Endothelial cell of umbilical vein (primary cell): Measurements from ENCODE around the gene DIP2C. TPM values are rescaled to one million over a fixed set of nuclear protein-coding genes. Genes with fewer than 3 reads are reported as not detected.

Source experiments
- BruUV-seq: library from RNA; stranded (reverse); fragments of 400-500 nt; replicated peaks from 2 replicates; lab custom pipeline; 2021; lab: Mats Ljungman, UMichigan
- CTCF ChIA-PET: fragments of 300-600, 350-600 bp; sonication (Branson Sonifier 250); formaldehyde crosslinking; loops from one replicate; lab custom pipeline; 2021; ENCODE audit warnings: antibody characterized with exemption, inconsistent platforms; lab: Charles Lee
- POLR2A ChIA-PET: fragments of 300-600, 350-600 bp; sonication (Branson Sonifier 250); formaldehyde crosslinking; loops from one replicate; lab custom pipeline; 2021; ENCODE audit warnings: antibody characterized with exemption, inconsistent platforms; lab: Charles Lee
- DNase-seq: peaks from one replicate; pipeline ENCODE4 v3.0.0-alpha.2; 2011; ENCODE audit warnings: low read depth, low spot score
- FAIRE-seq: peaks from 2 replicates; lab custom pipeline; 2011; peaks lifted over from hg19 to GRCh38; lab: Jason Lieb, UNC
- H2AFZ ChIP-seq: 2 replicates; pipeline ENCODE4 v1.6.0; 2012; ENCODE audit warnings: low read depth, low read length, control low read depth, inconsistent platforms
- H3K27ac ChIP-seq: 2 replicates; pipeline ENCODE4 v1.5.1; 2011; ENCODE audit warnings: low read depth, mild to moderate bottlenecking, control low read depth, low read length, moderate library complexity; ENCODE audit not compliant: insufficient read depth
- H3K27me3 ChIP-seq, 2 experiments: 2 replicates each; pipeline versions ENCODE4 v1.6.0 to v1.6.1; 2011; ENCODE audit warnings: low read length in 2 of 2, mixed read lengths in 1 of 2; ENCODE audit not compliant: control insufficient read depth in 2 of 2, insufficient read depth in 2 of 2
- H3K36me3 ChIP-seq, 2 experiments: 2 replicates in 1 of 2; 3 replicates in 1 of 2; pipeline ENCODE4 v1.5.1; 2011; ENCODE audit warnings: low read length in 2 of 2, mild to moderate bottlenecking in 1 of 2, moderate library complexity in 1 of 2; ENCODE audit not compliant: control insufficient read depth in 2 of 2, insufficient read depth in 2 of 2; ENCODE audit errors: extremely low read depth in 1 of 2
- H3K4me1 ChIP-seq: 3 replicates; pipeline ENCODE4 v1.5.1; 2011; ENCODE audit warnings: mild to moderate bottlenecking, low read length; ENCODE audit not compliant: control insufficient read depth, insufficient read depth; ENCODE audit errors: extremely low read depth
- H3K4me2 ChIP-seq: 2 replicates; pipeline ENCODE4 v1.6.1; 2011; ENCODE audit warnings: low read length, control low read depth, mixed read lengths; ENCODE audit not compliant: insufficient read depth
- H3K4me3 ChIP-seq, 3 experiments: fragments of 200-600 bp in 1 of 3; sonication (generic), shearing (Covaris generic) in 1 of 3; replicated peaks in 1 of 3; 2 replicates each; pipeline ENCODE4 v1.5.1; 2011 to 2016; ENCODE audit warnings: control low read depth in 3 of 3, low read length in 3 of 3, mild to moderate bottlenecking in 2 of 3, inconsistent platforms in 1 of 3, low read depth in 1 of 3, moderate library complexity in 1 of 3; ENCODE audit not compliant: insufficient read depth in 1 of 3
- H3K79me2 ChIP-seq: 2 replicates; pipeline ENCODE4 v1.6.0; 2012; ENCODE audit warnings: low read length, inconsistent platforms; ENCODE audit not compliant: control insufficient read depth, insufficient read depth
- H3K9ac ChIP-seq: replicated peaks from 2 replicates; pipeline ENCODE3; 2011; ENCODE audit warnings: low read length, control low read depth; ENCODE audit not compliant: insufficient read depth; ENCODE audit errors: extremely low read depth
- H3K9me1 ChIP-seq: replicated peaks from 3 replicates; pipeline ENCODE4 v1.6.0; 2011; ENCODE audit warnings: mild to moderate bottlenecking, low read length; ENCODE audit not compliant: control insufficient read depth, insufficient read depth; ENCODE audit errors: extremely low read depth
- H3K9me3 ChIP-seq: replicated peaks from 2 replicates; pipeline ENCODE4 v1.5.1; 2012; ENCODE audit warnings: low read length, inconsistent platforms; ENCODE audit not compliant: control insufficient read depth, insufficient read depth
- H4K20me1 ChIP-seq: replicated peaks from 2 replicates; pipeline ENCODE3; 2011; ENCODE audit warnings: mild to moderate bottlenecking, low read length; ENCODE audit not compliant: control insufficient read depth, insufficient read depth; ENCODE audit errors: extremely low read depth
- EZH2 ChIP-seq: IDR thresholded peaks from 2 replicates; pipeline ENCODE4 v1.6.1; 2012; ENCODE audit warnings: borderline replicate concordance, low read depth, mild to moderate bottlenecking, moderate library complexity, low read length, inconsistent platforms; ENCODE audit not compliant: severe bottlenecking
- FOS ChIP-seq: IDR thresholded peaks from 2 replicates; pipeline ENCODE4 v1.6.1; 2011; ENCODE audit warnings: mild to moderate bottlenecking, low read length, moderate library complexity, borderline replicate concordance; ENCODE audit not compliant: insufficient read depth
- GATA2 ChIP-seq: IDR thresholded peaks from 2 replicates; pipeline ENCODE4 v1.7.0; 2011; ENCODE audit warnings: low read depth, mild to moderate bottlenecking, moderate library complexity, mixed read lengths, low read length; ENCODE audit not compliant: insufficient read length, insufficient read depth
- JUN ChIP-seq: IDR thresholded peaks from 2 replicates; pipeline ENCODE4 v1.6.1; 2011; ENCODE audit warnings: borderline replicate concordance, low read depth; ENCODE audit not compliant: insufficient read length, insufficient read depth
- MAX ChIP-seq: IDR thresholded peaks from 2 replicates; pipeline ENCODE4 v1.6.1; 2011; ENCODE audit not compliant: insufficient read depth, insufficient read length
- MYC ChIP-seq: IDR thresholded peaks from one replicate; pipeline ENCODE4 v1.6.1; 2011; ENCODE audit warnings: mild to moderate bottlenecking, low read depth, low read length
- POLR2A ChIP-seq: IDR thresholded peaks from 2 replicates; pipeline ENCODE4 v1.6.1; 2012; ENCODE audit warnings: low read depth, mild to moderate bottlenecking, control low read depth, low read length
- POLR2AphosphoS5 ChIP-seq: IDR thresholded peaks from 2 replicates; pipeline ENCODE4 v1.6.1; 2012; ENCODE audit warnings: low read depth, mild to moderate bottlenecking, control low read depth, low read length, moderate library complexity; ENCODE audit not compliant: insufficient read depth
- dilution Hi-C: fragments of 300-500 bp; cut with MboI; formaldehyde crosslinking; loops from one replicate; pipeline ENCODE4 v1.15.0; 2019; ENCODE audit warnings: low sequenced_read_pairs; ENCODE audit not compliant: extremely low pct_ligation_motif_present
- intact Hi-C: fragments of 100-400 bp; cut with micrococcal nuclease; formaldehyde crosslinking; loops from one replicate; pipeline ENCODE4 v1.10.0; 2022
- polyA plus RNA-seq, 4 experiments: library from polyadenylated mRNA; depleted of rRNA in 3 of 4; stranded (reverse) in 3 of 4; unstranded in 1 of 4; fragments of >200 nt; gene quantifications; 2 replicates each; pipeline versions ENCODE4 v1.2.1 to v1.2.3, GENCODE V29; 2011 to 2012; ENCODE audit warnings: missing spikeins in 1 of 4
- total RNA-seq: library from RNA; stranded (reverse); gene quantifications from 2 replicates; pipeline ENCODE4 v1.2.3, GENCODE V29; 2021
- TF ChIP-seq, protein P1 (sequence below), 2 donors: IDR thresholded peaks; 1 replicate in 1 of 2; 2 replicates in 1 of 2; pipeline ENCODE4 v1.5.1; 2011; ENCODE audit warnings: low read length in 2 of 2, mild to moderate bottlenecking in 2 of 2, moderate library complexity in 2 of 2, control low read depth in 1 of 2, inconsistent platforms in 1 of 2, low read depth in 1 of 2; ENCODE audit not compliant: insufficient read depth in 1 of 2; ENCODE audit errors: extremely low read depth in 1 of 2

The DIP2C gene
- total and polyA plus RNA-seq, 2 donors (not counting 3 experiments of a cell fraction or from before 2014, with no cell fraction given): 3.6 to 10.7 TPM

- DNase-seq (no peak), FAIRE-seq (no peak)
- Histone ChIP-seq H3K36me3 (peaks cover 0 to 2% of the 10 kb centered on the region in 2 experiments), H3K9me1 (no peaks in the 10 kb centered on the region), H3K79me2 (no peaks in the 10 kb centered on the region), H3K4me3 (no peak overlapping the region), H3K9ac (no peak overlapping the region), H4K20me1 (no peaks in the 10 kb centered on the region), H3K9me3 (no peaks in the 10 kb centered on the region), H3K27me3 (no peaks in the 10 kb centered on the region), H2AFZ (no peak overlapping the region), H3K4me1 (no peaks in the 10 kb centered on the region), H3K4me2 (no peak overlapping the region), H3K27ac (no peak overlapping the region)
- dilution Hi-C loops: no loop called here
- ChIA-PET POLR2A (interaction anchor here (0.6 kb wide), 1 partner anchor 199 kb away, joined by 9 read pairs; no protein-coding TSS in a partner anchor), CTCF (interaction anchor here (1.8 kb wide), 1 partner anchor 14 kb away, joined by 8 read pairs; no protein-coding TSS in a partner anchor)
- intact Hi-C loops: no loop called here
- BruUV-seq: no TSS peak
- TF ChIP-seq FOS (no peak), POLR2AphosphoS5 (no peak), MAX (no peak), MYC (no peak), POLR2A (no peak), GATA2 (no peak), EZH2 (no peak), JUN (no peak)
- TF ChIP-seq, protein P1, sequence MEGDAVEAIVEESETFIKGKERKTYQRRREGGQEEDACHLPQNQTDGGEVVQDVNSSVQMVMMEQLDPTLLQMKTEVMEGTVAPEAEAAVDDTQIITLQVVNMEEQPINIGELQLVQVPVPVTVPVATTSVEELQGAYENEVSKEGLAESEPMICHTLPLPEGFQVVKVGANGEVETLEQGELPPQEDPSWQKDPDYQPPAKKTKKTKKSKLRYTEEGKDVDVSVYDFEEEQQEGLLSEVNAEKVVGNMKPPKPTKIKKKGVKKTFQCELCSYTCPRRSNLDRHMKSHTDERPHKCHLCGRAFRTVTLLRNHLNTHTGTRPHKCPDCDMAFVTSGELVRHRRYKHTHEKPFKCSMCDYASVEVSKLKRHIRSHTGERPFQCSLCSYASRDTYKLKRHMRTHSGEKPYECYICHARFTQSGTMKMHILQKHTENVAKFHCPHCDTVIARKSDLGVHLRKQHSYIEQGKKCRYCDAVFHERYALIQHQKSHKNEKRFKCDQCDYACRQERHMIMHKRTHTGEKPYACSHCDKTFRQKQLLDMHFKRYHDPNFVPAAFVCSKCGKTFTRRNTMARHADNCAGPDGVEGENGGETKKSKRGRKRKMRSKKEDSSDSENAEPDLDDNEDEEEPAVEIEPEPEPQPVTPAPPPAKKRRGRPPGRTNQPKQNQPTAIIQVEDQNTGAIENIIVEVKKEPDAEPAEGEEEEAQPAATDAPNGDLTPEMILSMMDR (IDR thresholded peaks at IDR 0.05; ENCODE audit: extremely low read depth in 1 of 2, insufficient read depth in 1 of 2, low read depth in 1 of 2, low read length in 2 of 2): no peak
Measured at GRCh38 chr10:343231-344220, 345.9 kb downstream of the DIP2C start.
